GM12891 (cell line): Measurements from ENCODE around the gene TNFSF18.

Source experiments
- POLR2A ChIP-seq: IDR thresholded peaks from 2 replicates; pipeline ENCODE4 v1.6.1; 2011; ENCODE audit warnings: low read depth, low read length, control low read depth
- POLR2AphosphoS5 ChIP-seq: IDR thresholded peaks from 2 replicates; pipeline ENCODE4 v1.6.1; 2011; ENCODE audit warnings: low read depth, low read length, control low read depth

- TF ChIP-seq POLR2AphosphoS5 (no peak), POLR2A (no peak)
Observed at GRCh38 chr1:173012126-173012525, 38.6 kb downstream of the TNFSF18 start.
